ENCODE measurements around the gene PTPRM.

DNA sequence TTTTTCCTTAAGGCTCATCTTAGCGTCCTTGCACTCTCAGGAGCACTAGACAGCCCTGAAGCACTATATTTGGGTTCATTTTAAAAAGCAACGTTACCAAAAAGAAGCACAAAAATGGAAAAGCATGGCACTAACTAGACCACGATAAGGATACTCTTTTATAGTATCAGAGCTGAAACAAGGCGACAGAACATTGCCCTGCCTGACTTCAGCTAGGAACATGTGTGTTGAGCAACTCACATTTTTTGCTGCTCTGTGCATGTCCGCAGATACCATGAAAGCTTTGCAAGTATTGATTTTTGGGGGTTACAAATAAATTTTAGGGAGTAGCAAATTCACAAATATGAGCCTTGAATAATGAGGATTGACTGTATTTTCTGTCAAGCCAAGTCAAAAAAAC, 332.0 kb downstream of the PTPRM start:
- no peak for TF ChIP-seq POLR2A (IDR thresholded peaks at IDR 0.05; ENCODE audit: low read depth, low read length)
- no peak for TF ChIP-seq POLR2AphosphoS5 (IDR thresholded peaks at IDR 0.05; ENCODE audit: low read depth, low read length)

All from GM12892 (cell line).